Inferior parietal cortex (tissue), 1 donor: ENCODE results near the gene CDHR3.

Experiments used
- DNase-seq: peaks from one replicate; pipeline ENCODE4 v3.0.0-alpha.2; 2016; ENCODE audit errors: extremely low spot score

The CDHR3 gene

GRCh38 chr7:106049139-106049752, 86.2 kb downstream of the CDHR3 start:
- no peak for DNase-seq

GRCh38 chr7:106050002-106050745, 87.1 kb downstream of the CDHR3 start:
- no peak for DNase-seq

- DNase-seq: no peak
Observed at GRCh38 chr7:106050746-106051117, 87.7 kb downstream of the CDHR3 start.

GRCh38 chr7:106052681-106053080, 89.6 kb downstream of the CDHR3 start:
- no peak for DNase-seq

- DNase-seq: no peak
Observed at GRCh38 chr7:106053109-106053508, 90.0 kb downstream of the CDHR3 start.

GRCh38 chr7:106054156-106054910, 91.3 kb downstream of the CDHR3 start:
- DNase-seq: no peak

- no peak for DNase-seq
Observed at GRCh38 chr7:106054971-106055532, 92.0 kb downstream of the CDHR3 start.

GRCh38 chr7:106056513-106057203, 93.6 kb downstream of the CDHR3 start:
- peak; percentile 85 for DNase-seq

GRCh38 chr7:106057204-106057961, 94.3 kb downstream of the CDHR3 start:
- DNase-seq: no peak

GRCh38 chr7:106057962-106058927, 95.2 kb downstream of the CDHR3 start:
- peak; percentile 76 for DNase-seq

GRCh38 chr7:106058928-106059324, 95.9 kb downstream of the CDHR3 start:
- DNase-seq: no peak

GRCh38 chr7:106059556-106059955, 96.5 kb downstream of the CDHR3 start:
- DNase-seq: no peak

GRCh38 chr7:106060394-106060920, 97.4 kb downstream of the CDHR3 start:
- DNase-seq: no peak

- no peak for DNase-seq
Observed at GRCh38 chr7:106061301-106061979, 98.4 kb downstream of the CDHR3 start.

GRCh38 chr7:106062006-106062405, 98.9 kb downstream of the CDHR3 start:
- no peak for DNase-seq

GRCh38 chr7:106062521-106062931, 99.5 kb downstream of the CDHR3 start:
- no peak for DNase-seq

- DNase-seq: no peak
Observed at GRCh38 chr7:106063024-106063423, 100.0 kb downstream of the CDHR3 start.

- no peak for DNase-seq
Observed at GRCh38 chr7:106063692-106064091, 100.6 kb downstream of the CDHR3 start.

- no peak for DNase-seq
Observed at GRCh38 chr7:106064316-106064715, 101.3 kb downstream of the CDHR3 start.
